T-cell (primary cell): ENCODE results near the gene RHAG. TPM values are rescaled to one million over a fixed set of nuclear protein-coding genes. Genes with fewer than 3 reads are reported as not detected.

ENCODE experiments used
- ATAC-seq, 4 experiments: fragments of 200-7000 bp in 3 of 4; fragments of 150-1000 bp in 1 of 4; cut with Tn5 transposase; replicated peaks in 1 of 4; 1 replicate in 3 of 4; 2 replicates in 1 of 4; pipeline ENCODE4 v1.10.0; 2021; ENCODE audit warnings: moderate library complexity in 3 of 4, mild to moderate bottlenecking in 2 of 4, moderate number of reproducible peaks in 1 of 4
- CTCF ChIA-PET, 2 donors: fragments of 300-600 bp; sonication (Branson Sonifier 250); formaldehyde crosslinking; loops; one replicate each; lab custom pipeline; 2022; ENCODE audit warnings: antibody characterized with exemption in 2 of 2; lab: Charles Lee
- POLR2A ChIA-PET, 2 donors: fragments of 300-600 bp; sonication (Branson Sonifier 250); formaldehyde crosslinking; loops; one replicate each; lab custom pipeline; 2022; ENCODE audit warnings: antibody characterized with exemption in 2 of 2; lab: Charles Lee
- DNase-seq, 35 experiments: peaks; one replicate each; pipeline versions ENCODE4 v3.0.0 to v3.0.0-alpha.2; 2013 to 2023
- H3K27ac ChIP-seq: one replicate; pipeline ENCODE4 v1.5.1; 2013; ENCODE audit warnings: low read length
- H3K27me3 ChIP-seq, 2 experiments: replicated peaks in 1 of 2; 1 replicate in 1 of 2; 2 replicates in 1 of 2; pipeline versions ENCODE4 v1.6.1 to v1.7.0; 2013; ENCODE audit warnings: low read length in 1 of 2, mixed read lengths in 1 of 2; ENCODE audit not compliant: control insufficient read depth in 2 of 2, insufficient read depth in 2 of 2; ENCODE audit errors: extremely low read depth in 1 of 2
- H3K36me3 ChIP-seq, 2 donors: 1 replicate in 1 of 2; 2 replicates in 1 of 2; pipeline versions ENCODE4 v1.6.1 to v1.7.0; 2013; ENCODE audit warnings: low read length in 1 of 2; ENCODE audit not compliant: control insufficient read depth in 2 of 2, insufficient read depth in 1 of 2; ENCODE audit errors: extremely low read depth in 1 of 2
- H3K4me1 ChIP-seq, 2 experiments: 1 replicate in 1 of 2; 2 replicates in 1 of 2; pipeline versions ENCODE4 v1.6.1 to v1.7.0; 2013; ENCODE audit warnings: low read length in 2 of 2, mixed read lengths in 1 of 2; ENCODE audit not compliant: insufficient read depth in 2 of 2, control insufficient read depth in 1 of 2; ENCODE audit errors: extremely low read depth in 1 of 2
- H3K4me3 ChIP-seq, 2 donors: 1 replicate in 1 of 2; 2 replicates in 1 of 2; pipeline versions ENCODE4 v1.5.1 to v1.7.0; 2013; ENCODE audit warnings: mild to moderate bottlenecking in 2 of 2, low read length in 1 of 2, moderate library complexity in 1 of 2; ENCODE audit not compliant: control insufficient read depth in 1 of 2; ENCODE audit errors: extremely low read depth in 1 of 2
- H3K9me3 ChIP-seq: 2 replicates; pipeline ENCODE4 v1.7.0; 2013
- H3K27ac Mint-ChIP-seq, 2 donors: one replicate each; pipeline ENCODE4 v1.8.0; 2020 to 2021; ENCODE audit warnings: mild to moderate bottlenecking in 2 of 2, mixed read lengths in 2 of 2
- H3K27me3 Mint-ChIP-seq, 2 donors: one replicate each; pipeline ENCODE4 v1.8.0; 2021 to 2022; ENCODE audit warnings: mixed read lengths in 2 of 2
- H3K36me3 Mint-ChIP-seq: one replicate; pipeline ENCODE4 v1.8.0; 2021; ENCODE audit warnings: mixed read lengths
- H3K4me1 Mint-ChIP-seq, 3 donors: one replicate each; pipeline ENCODE4 v1.8.0; 2020 to 2022; ENCODE audit warnings: mixed read lengths in 3 of 3, mild to moderate bottlenecking in 1 of 3
- H3K4me3 Mint-ChIP-seq, 3 donors: one replicate each; pipeline ENCODE4 v1.8.0; 2020 to 2022; ENCODE audit warnings: mild to moderate bottlenecking in 3 of 3, mixed read lengths in 3 of 3, moderate library complexity in 3 of 3
- H3K9me3 Mint-ChIP-seq, 3 donors: one replicate each; pipeline ENCODE4 v1.8.0; 2020 to 2022; ENCODE audit warnings: mixed read lengths in 3 of 3
- WGBS: methylation state at CpG from one replicate; pipeline ENCODE4 v1.1.5; 2013; ENCODE audit warnings: missing lambda C conversion rate; ENCODE audit not compliant: insufficient coverage; 5-methylcytosine and 5-hydroxymethylcytosine counted together
- total RNA-seq, 35 experiments: library from RNA in 6 of 35; stranded (reverse) in 6 of 35; fragments of 120-200 nt in 1 of 35; gene quantifications; one replicate each; pipeline versions ENCODE4 v1.2.1 to v1.2.4 and lab custom pipeline; 2013 to 2026

Gene RHAG
- total RNA-seq, 5 donors from 2014 or later (not counting 1 experiment from before 2014, with no cell fraction given): 0.44 to 0.66 (median 0.51) TPM; not detected in 2

DNA sequence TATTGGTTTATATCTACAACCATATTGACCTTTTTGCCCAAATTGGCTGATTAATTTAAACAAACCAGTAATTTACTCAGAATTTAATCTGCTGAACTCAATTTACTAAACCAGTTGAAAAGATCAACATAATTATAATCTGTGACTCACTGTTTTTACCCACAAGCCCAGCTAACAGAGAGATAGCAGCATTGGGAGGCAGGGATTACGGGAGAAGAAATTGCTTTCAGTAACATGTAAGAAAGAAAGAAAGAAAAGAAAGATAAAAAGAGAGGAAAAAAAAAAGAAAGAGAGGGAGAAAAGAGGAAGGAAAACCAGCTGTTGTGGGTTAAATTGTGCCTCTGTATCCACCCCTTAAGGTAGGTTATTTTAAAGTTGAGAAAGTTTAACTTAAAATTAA is 13.3 kb upstream of the RHAG start:
- no peak overlapping the region for H3K27ac Mint-ChIP-seq
- no peaks in the 10 kb centered on the region for H3K36me3 Mint-ChIP-seq
- Histone ChIP-seq H3K36me3 (no peaks in the 10 kb centered on the region), H3K4me3 (no peak overlapping the region), H3K9me3 (no peaks in the 10 kb centered on the region), H3K27me3 (no peaks in the 10 kb centered on the region), H3K27ac (no peak overlapping the region), H3K4me1 (no peaks in the 10 kb centered on the region)
- CTCF ChIA-PET: no interaction called here
- POLR2A ChIA-PET: no interaction called here
- peaks cover 0 to 5% (median 0%) of the 10 kb centered on the region in 3 donors for H3K9me3 Mint-ChIP-seq
- no peaks in the 10 kb centered on the region for H3K27me3 Mint-ChIP-seq
- no peaks in the 10 kb centered on the region for H3K4me1 Mint-ChIP-seq
- no peak overlapping the region for H3K4me3 Mint-ChIP-seq
- WGBS: no CpG with 5 or more reads among the region's 1 CpG
- DNase-seq (no peak), ATAC-seq (no peak)

DNA sequence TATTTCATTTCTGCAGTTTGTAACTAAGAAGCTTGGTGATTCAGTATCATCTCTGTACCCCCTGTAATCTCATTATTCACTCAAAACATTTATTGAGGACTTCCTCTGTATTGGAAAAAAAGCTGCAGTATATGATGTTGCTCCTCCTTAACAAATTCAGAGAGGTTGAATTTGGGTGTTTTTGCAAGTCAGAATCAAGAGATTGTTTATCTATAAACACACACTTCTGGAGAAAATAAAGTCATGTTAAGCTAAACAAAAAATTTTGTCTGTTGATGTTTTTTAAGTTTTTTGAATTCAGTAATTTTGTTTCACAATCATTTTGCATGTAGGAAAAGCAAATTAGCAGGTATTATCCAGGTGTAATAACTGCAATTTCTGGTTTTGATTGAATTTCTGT is 11.4 kb upstream of the RHAG start:
- Histone ChIP-seq H3K27ac (no peak overlapping the region), H3K4me1 (no peaks in the 10 kb centered on the region), H3K27me3 (no peaks in the 10 kb centered on the region), H3K4me3 (no peak overlapping the region), H3K36me3 (no peaks in the 10 kb centered on the region), H3K9me3 (no peaks in the 10 kb centered on the region)
- Mint-ChIP-seq H3K27me3 (no peaks in the 10 kb centered on the region), H3K9me3 (no peaks in the 10 kb centered on the region), H3K27ac (no peak overlapping the region), H3K4me1 (no peaks in the 10 kb centered on the region), H3K36me3 (no peaks in the 10 kb centered on the region), H3K4me3 (no peak overlapping the region)
- DNase-seq (no peak), ATAC-seq (no peak)
- CTCF ChIA-PET: interaction anchor here in 1 of 2 donors (0.6 kb wide), 1 partner anchor 837 kb away, joined by 3 read pairs; no protein-coding TSS in a partner anchor
- POLR2A ChIA-PET: no interaction called here

DNA sequence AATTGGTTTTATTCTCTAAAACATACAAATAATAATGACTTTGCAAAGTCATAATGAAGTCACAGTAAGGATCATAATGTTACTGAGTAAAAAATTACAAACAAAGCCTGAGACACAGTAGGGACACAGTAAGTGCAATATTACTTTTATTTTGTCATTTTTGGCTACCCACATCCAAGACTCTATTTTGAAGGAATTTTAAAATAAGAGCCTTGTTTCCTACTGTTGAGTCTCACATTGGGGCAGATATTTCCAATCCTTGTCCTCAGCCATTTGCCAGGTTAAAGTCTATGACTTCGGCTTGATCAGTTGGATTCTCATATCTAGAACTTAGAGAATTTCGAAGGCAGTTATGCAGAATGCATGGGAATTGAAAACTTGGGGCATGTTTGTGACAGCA is 10.8 kb upstream of the RHAG start:
- H3K27ac Mint-ChIP-seq: no peak overlapping the region
- H3K27me3 Mint-ChIP-seq: no peaks in the 10 kb centered on the region
- ChIA-PET POLR2A (no interaction called here), CTCF (interaction anchor here in 1 of 2 donors (0.6 kb wide), 1 partner anchor 838 kb away, joined by 3 read pairs; no protein-coding TSS in a partner anchor)
- Histone ChIP-seq H3K27ac (no peak overlapping the region), H3K4me1 (no peaks in the 10 kb centered on the region), H3K9me3 (no peaks in the 10 kb centered on the region), H3K27me3 (no peaks in the 10 kb centered on the region), H3K4me3 (no peak overlapping the region), H3K36me3 (no peaks in the 10 kb centered on the region)
- H3K9me3 Mint-ChIP-seq: no peaks in the 10 kb centered on the region
- no peak overlapping the region for H3K4me3 Mint-ChIP-seq
- DNase-seq (no peak), ATAC-seq (no peak)
- H3K36me3 Mint-ChIP-seq: no peaks in the 10 kb centered on the region
- H3K4me1 Mint-ChIP-seq: no peaks in the 10 kb centered on the region
- no CpG with 5 or more reads among the region's 2 CpGs for WGBS

DNA sequence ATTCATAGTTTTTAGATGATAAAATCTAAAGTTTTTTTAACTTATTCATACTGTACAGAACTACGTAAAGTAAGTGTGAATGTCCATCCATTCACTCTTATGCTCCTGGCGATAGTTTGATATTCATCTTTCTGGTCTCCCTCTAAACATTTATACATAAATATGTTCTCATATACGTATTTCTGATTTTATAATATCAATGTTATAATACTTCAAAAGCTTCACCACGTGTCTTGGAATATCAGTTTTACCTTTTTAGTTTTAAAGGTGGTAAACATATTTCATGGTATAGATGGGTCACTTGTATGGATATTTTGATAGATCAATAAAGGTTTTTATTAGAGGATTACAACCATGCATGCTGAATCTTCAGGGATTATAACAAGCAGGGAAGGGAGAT is 10.3 kb upstream of the RHAG start:
- no peak overlapping the region for H3K27ac Mint-ChIP-seq

DNA sequence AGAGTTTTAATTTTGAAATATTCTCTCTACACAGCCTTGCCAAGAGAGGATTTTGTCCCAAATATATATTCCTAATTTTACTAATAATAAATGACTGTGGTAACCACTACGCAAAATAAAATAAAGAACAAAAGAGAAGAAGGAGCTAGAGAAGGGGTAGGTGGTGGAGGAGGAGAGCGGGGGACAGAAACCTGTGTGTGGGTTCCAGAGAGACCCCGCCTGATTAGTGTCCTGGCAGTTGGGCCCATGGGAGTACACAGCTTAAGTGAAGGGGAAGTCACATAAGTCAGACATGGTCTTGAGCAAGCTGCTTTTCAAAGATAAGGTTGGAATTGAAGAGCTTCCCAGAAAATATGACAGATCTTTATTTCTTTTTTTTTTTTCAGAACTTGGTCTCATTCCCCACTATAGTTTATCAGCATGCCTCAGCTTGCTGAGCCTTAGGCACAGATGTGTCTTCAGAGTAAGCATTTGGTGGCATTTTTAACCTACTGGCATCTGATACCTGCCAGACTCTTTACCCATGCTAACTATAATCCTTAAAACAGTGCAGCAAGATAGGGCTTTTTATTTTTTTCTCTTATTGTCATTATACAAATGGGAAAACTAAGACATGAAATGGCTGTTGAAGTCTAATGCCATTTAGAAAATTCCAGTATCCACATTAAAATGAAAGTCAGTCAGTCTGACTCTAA is 9.6 kb upstream of the RHAG start:
- H3K4me1 Mint-ChIP-seq: no peaks in the 10 kb centered on the region
- no peak for ATAC-seq

More for the DNA sequence above, 10.3 kb upstream of the RHAG start:
- Mint-ChIP-seq H3K36me3 (no peaks in the 10 kb centered on the region), H3K4me3 (no peak overlapping the region), H3K4me1 (no peaks in the 10 kb centered on the region), H3K9me3 (no peaks in the 10 kb centered on the region), H3K27me3 (no peaks in the 10 kb centered on the region)
- H3K27ac ChIP-seq: no peak overlapping the region
- CTCF ChIA-PET: no interaction called here
- no peak for ATAC-seq
- H3K27me3 ChIP-seq: no peaks in the 10 kb centered on the region
- H3K4me1 ChIP-seq: no peaks in the 10 kb centered on the region
- POLR2A ChIA-PET: no interaction called here
- no peak for DNase-seq
- no peaks in the 10 kb centered on the region for H3K9me3 ChIP-seq
- no peak overlapping the region for H3K4me3 ChIP-seq
- H3K36me3 ChIP-seq: no peaks in the 10 kb centered on the region
- WGBS: no CpG with 5 or more reads among the region's 4 CpGs

DNA sequence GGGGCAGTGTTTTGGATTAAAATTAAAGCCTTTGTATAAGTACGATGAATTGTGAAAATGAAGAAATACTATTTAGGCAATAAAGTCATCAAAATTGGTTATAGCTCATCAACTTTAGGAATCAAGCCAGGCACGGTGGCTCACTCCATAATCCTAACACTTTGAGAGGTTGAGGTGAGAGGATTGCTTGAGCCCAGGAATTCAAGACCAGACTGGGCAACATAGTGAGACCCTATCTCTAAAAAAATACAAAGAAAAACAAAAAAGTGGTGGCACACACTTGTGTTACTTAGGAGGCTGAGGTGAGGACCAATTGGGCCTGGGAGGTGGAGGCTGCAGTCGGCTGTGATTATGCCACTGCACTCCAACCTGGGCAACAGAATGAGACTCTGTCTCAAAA is 8.5 kb upstream of the RHAG start:
- WGBS: no CpG with 5 or more reads among the region's 3 CpGs
- no peak for ATAC-seq
- POLR2A ChIA-PET: no interaction called here

More for the DNA sequence above, 9.6 kb upstream of the RHAG start:
- Histone ChIP-seq H3K36me3 (no peaks in the 10 kb centered on the region), H3K4me1 (no peaks in the 10 kb centered on the region), H3K9me3 (no peaks in the 10 kb centered on the region), H3K4me3 (no peak overlapping the region), H3K27ac (no peak overlapping the region), H3K27me3 (no peaks in the 10 kb centered on the region)
- Mint-ChIP-seq H3K27me3 (no peaks in the 10 kb centered on the region), H3K27ac (no peak overlapping the region), H3K9me3 (no peaks in the 10 kb centered on the region), H3K4me3 (no peak overlapping the region), H3K36me3 (no peaks in the 10 kb centered on the region)
- ChIA-PET POLR2A (no interaction called here), CTCF (no interaction called here)
- WGBS: no CpG with 5 or more reads among the region's 3 CpGs
- DNase-seq: no peak

More for the DNA sequence above, 8.5 kb upstream of the RHAG start:
- no peaks in the 10 kb centered on the region for H3K27me3 Mint-ChIP-seq
- H3K36me3 Mint-ChIP-seq: no peaks in the 10 kb centered on the region
- Histone ChIP-seq H3K27me3 (no peaks in the 10 kb centered on the region), H3K36me3 (no peaks in the 10 kb centered on the region), H3K9me3 (no peaks in the 10 kb centered on the region), H3K27ac (no peak overlapping the region), H3K4me1 (no peaks in the 10 kb centered on the region), H3K4me3 (no peak overlapping the region)
- no peak for DNase-seq
- no peak overlapping the region for H3K4me3 Mint-ChIP-seq
- H3K9me3 Mint-ChIP-seq: no peaks in the 10 kb centered on the region
- CTCF ChIA-PET: no interaction called here
- H3K4me1 Mint-ChIP-seq: no peaks in the 10 kb centered on the region
- no peak overlapping the region for H3K27ac Mint-ChIP-seq
